Vagina (tissue), 2 donors: ENCODE measurements around the gene PROZ. TPM values are rescaled to one million over a fixed set of nuclear protein-coding genes. Genes with fewer than 3 reads are reported as not detected.

ENCODE experiments used
- DNase-seq, 2 donors: peaks; one replicate each; pipeline ENCODE4 v3.0.0-alpha.2; 2017; ENCODE audit errors: extremely low spot score in 2 of 2
- H3K27ac ChIP-seq: fragments of 200-600 bp; sonication (generic); one replicate; pipeline ENCODE4 v1.5.1; 2019
- H3K27me3 ChIP-seq: fragments of 200-600 bp; sonication (generic); one replicate; pipeline ENCODE4 v1.5.1; 2019
- H3K36me3 ChIP-seq, 2 donors: fragments of 200-600 bp; sonication (generic); one replicate each; pipeline ENCODE4 v1.5.1; 2017 to 2019
- H3K4me1 ChIP-seq: fragments of 200-600 bp; sonication (generic); one replicate; pipeline ENCODE4 v1.5.1; 2019
- H3K4me3 ChIP-seq, 2 donors: fragments of 200-600 bp; sonication (generic); 1 replicate in 1 of 2; 2 replicates in 1 of 2; pipeline ENCODE4 v1.5.1; 2016 to 2019
- H3K9me3 ChIP-seq: fragments of 200-600 bp; sonication (generic); one replicate; pipeline ENCODE4 v1.5.1; 2019
- POLR2A ChIP-seq, 2 donors: fragments of 450-650 bp; IDR thresholded peaks; one replicate each; pipeline ENCODE4 v1.6.1; 2017; ENCODE audit warnings: antibody characterized with exemption in 2 of 2, mild to moderate bottlenecking in 2 of 2, moderate library complexity in 2 of 2
- POLR2AphosphoS5 ChIP-seq, 2 donors: sonication (generic); formaldehyde crosslinking; IDR thresholded peaks; one replicate each; pipeline ENCODE4 v1.9.0; 2017; ENCODE audit warnings: antibody characterized with exemption in 2 of 2, mild to moderate bottlenecking in 2 of 2, low read depth in 1 of 2; ENCODE audit not compliant: insufficient read depth in 1 of 2
- intact Hi-C: fragments of 100-400 bp; cut with DNase I; formaldehyde crosslinking; loops from one replicate; pipeline ENCODE4 v1.15.1; 2023
- total RNA-seq: library from RNA; depleted of rRNA; stranded (reverse); fragments of >200 nt; gene quantifications from one replicate; pipeline ENCODE4 v1.2.3, GENCODE V29; 2016
- TF ChIP-seq, protein P1 (sequence below), 3 experiments: fragments of 450-650 bp in 2 of 3; fragments of 200-600 bp in 1 of 3; sonication (generic) in 1 of 3; IDR thresholded peaks; one replicate each; pipeline ENCODE4 v1.5.1; 2017 to 2019; ENCODE audit warnings: antibody characterized with exemption in 3 of 3, mild to moderate bottlenecking in 2 of 3, moderate library complexity in 2 of 3

PROZ gene
- total RNA-seq, 1 donor from 2014 or later: not detected

DNA sequence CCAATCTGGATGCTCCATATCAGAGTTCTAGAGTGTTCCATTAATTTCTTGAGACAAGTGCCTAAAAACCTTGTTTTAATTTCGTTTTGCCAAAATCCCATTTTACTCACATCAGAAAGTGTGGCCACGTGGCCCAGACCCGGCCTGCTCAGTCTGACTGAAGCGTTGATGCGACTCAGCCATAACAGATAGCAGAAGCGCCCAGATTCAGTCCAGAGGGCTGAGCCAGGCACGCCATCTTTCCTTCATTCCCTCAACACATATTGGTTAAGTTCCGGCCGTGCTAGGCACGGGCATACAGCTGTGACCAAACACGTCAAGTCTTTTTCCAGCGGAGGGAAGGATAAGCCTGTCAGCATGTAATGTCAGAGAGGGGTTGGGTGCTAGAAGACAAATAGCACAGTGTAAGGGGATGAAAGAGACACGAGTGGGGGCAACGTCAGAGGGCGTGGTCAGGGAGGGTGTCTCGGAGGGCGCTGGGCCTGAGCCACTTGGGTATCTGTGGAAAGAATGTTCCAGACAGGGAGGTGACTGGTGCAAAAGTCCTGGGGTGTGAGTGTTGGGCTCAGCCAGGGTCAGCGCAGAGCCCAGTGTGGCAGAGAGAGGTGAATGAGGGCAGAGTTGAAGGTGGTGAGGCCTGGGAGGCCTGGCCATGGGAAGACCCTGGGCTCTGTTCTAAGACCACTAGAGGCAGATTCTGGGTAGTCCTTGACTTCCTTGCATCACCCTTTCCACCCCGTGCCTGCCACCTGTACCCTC is 32.8 kb upstream of the PROZ start:
- Histone ChIP-seq H3K27ac (no peak overlapping the region), H3K9me3 (no peaks in the 10 kb centered on the region), H3K27me3 (no peaks in the 10 kb centered on the region), H3K4me3 (no peak overlapping the region), H3K36me3 (no peaks in the 10 kb centered on the region), H3K4me1 (peaks cover 27% of the 10 kb centered on the region)
- intact Hi-C loops: no loop called here
- no peak for DNase-seq
- TF ChIP-seq, protein P1, sequence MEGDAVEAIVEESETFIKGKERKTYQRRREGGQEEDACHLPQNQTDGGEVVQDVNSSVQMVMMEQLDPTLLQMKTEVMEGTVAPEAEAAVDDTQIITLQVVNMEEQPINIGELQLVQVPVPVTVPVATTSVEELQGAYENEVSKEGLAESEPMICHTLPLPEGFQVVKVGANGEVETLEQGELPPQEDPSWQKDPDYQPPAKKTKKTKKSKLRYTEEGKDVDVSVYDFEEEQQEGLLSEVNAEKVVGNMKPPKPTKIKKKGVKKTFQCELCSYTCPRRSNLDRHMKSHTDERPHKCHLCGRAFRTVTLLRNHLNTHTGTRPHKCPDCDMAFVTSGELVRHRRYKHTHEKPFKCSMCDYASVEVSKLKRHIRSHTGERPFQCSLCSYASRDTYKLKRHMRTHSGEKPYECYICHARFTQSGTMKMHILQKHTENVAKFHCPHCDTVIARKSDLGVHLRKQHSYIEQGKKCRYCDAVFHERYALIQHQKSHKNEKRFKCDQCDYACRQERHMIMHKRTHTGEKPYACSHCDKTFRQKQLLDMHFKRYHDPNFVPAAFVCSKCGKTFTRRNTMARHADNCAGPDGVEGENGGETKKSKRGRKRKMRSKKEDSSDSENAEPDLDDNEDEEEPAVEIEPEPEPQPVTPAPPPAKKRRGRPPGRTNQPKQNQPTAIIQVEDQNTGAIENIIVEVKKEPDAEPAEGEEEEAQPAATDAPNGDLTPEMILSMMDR (IDR thresholded peaks at IDR 0.05): no peak
- no peak for TF ChIP-seq POLR2A (IDR thresholded peaks at IDR 0.05)
- TF ChIP-seq POLR2AphosphoS5 (IDR thresholded peaks at IDR 0.05; ENCODE audit: insufficient read depth in 1 of 2, low read depth in 1 of 2): no peak

DNA sequence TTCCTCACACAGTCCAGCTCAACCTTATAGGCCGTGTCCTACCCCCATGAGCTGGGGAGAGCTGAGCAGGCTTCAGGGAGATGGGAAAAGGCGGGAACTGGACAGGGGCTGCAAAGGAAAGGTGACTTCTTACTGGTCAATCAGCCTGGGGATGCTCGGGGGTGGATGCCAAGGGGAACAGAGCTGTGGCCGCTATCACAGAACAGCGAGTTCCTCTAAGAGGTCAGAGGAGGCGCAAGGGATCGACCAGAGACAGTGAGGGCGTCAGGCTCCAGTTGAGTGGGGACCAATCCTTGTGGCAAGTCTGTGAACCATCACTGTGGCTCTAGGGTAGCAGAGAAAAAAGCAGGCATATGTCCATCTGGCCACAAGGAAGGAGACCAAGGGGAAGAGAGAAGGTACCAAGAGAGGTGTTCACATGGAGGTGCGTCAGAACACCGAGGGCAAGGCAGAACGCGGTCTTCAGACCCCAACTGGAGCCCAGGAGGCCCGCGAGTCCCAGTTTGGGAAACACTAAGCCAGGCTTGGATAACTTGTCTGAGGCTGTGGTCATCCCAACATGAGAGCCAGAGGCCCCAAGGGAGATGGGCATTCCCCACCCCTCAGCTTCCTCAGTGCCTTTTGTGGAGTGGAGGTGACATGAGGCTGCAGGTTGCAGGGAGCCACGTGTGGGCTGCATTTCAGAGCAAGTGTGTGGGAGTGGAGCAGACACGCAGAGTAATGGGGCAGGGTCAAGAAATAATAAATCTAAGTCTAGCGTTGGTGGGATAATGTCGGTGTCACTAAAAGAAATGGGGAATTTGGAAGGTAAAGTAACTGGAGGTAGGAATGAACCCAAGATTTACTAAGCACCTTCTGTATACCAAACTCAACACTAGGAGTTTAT is 31.9 kb upstream of the PROZ start:
- intact Hi-C loops: no loop called here
- no peak overlapping the region for H3K4me3 ChIP-seq
- H3K27ac ChIP-seq: no peak overlapping the region
- H3K9me3 ChIP-seq: no peaks in the 10 kb centered on the region
- DNase-seq: no peak
- H3K27me3 ChIP-seq: no peaks in the 10 kb centered on the region
- TF ChIP-seq POLR2AphosphoS5 (IDR thresholded peaks at IDR 0.05; ENCODE audit: insufficient read depth in 1 of 2, low read depth in 1 of 2) (no peak), POLR2A (IDR thresholded peaks at IDR 0.05) (no peak)
- TF ChIP-seq, protein P1 (IDR thresholded peaks at IDR 0.05): no peak
- H3K4me1 ChIP-seq: peaks cover 27% of the 10 kb centered on the region
- H3K36me3 ChIP-seq: no peaks in the 10 kb centered on the region

DNA sequence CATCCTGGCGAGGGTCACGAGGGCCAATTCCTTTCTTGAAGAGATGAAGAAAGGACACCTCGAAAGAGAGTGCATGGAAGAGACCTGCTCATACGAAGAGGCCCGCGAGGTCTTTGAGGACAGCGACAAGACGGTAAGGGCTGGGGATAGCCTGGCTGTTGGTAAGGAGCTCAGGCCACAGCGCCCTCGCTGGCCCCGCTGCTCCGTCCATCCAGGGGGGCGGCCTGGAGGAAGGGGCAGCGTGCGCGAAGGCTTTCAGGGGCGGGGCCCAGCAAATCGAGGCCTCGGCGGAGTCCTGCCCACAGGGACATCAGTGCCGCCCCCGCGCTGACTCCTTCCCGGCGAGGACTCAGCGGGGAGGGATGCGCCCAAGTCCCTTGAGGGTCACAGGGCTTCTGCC is 29.0 kb upstream of the PROZ start:
- intact Hi-C loops: no loop called here
- H3K4me3 ChIP-seq: peak overlapping the region; percentile 2 to 25

DNA sequence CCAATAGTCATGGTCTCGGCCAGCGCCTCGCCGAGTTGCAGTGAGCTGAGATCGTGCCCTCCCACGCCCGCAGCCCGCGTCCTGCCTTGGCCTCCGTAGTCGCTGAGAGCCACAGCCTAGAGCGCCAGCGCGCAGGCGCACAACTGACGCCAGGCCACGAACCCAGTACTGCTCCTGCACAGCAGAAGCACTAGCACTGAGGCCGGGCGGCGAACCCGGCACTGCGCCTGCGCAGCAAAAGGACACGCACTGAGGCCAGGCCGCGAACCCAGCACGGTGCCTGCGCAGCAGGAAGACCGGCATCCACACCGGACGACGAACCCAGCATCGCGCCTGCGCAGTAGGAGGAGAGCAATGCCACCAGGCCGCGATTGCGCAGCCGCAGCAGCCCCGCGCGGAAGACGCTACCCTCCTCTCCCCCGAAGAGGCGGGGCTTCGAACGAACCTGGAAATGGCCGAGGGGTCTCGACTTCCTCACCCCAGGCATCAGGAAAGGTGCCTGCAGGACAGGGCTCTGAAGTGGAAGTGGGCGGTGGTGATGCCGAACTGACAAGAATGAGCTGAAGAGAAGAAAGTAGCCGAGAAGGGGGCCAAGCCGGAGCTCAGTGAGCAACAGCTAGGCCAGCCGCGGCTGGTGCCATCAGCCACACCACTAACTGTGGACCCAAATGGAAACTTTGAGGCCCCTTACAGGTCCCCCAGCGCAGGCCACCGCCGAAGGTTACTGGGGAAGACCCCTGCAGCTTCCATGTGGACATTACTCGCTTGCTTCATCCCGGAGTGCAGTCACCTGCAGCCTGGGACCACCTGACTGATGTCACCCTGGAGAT is 28.3 kb upstream of the PROZ start:
- Histone ChIP-seq H3K36me3 (no peaks in the 10 kb centered on the region), H3K4me1 (peaks cover 9% of the 10 kb centered on the region), H3K27ac (no peak overlapping the region), H3K4me3 (peak overlapping the region; percentile 2 to 25), H3K9me3 (no peaks in the 10 kb centered on the region), H3K27me3 (no peaks in the 10 kb centered on the region)
- no peak for TF ChIP-seq POLR2AphosphoS5 (IDR thresholded peaks at IDR 0.05; ENCODE audit: insufficient read depth in 1 of 2, low read depth in 1 of 2)
- TF ChIP-seq, protein P1 (IDR thresholded peaks at IDR 0.05): no peak
- TF ChIP-seq POLR2A (IDR thresholded peaks at IDR 0.05): no peak
- intact Hi-C loops: no loop called here
- peak in 1 of 2 donors; percentile 58 for DNase-seq

More for the DNA sequence above, 29.0 kb upstream of the PROZ start:
- Histone ChIP-seq H3K27ac (no peak overlapping the region), H3K4me1 (peaks cover 12% of the 10 kb centered on the region), H3K36me3 (no peaks in the 10 kb centered on the region), H3K9me3 (no peaks in the 10 kb centered on the region), H3K27me3 (no peaks in the 10 kb centered on the region)
- peak in 1 of 2 donors; percentile 82 for DNase-seq
- no peak for TF ChIP-seq POLR2AphosphoS5 (IDR thresholded peaks at IDR 0.05; ENCODE audit: insufficient read depth in 1 of 2, low read depth in 1 of 2)
- TF ChIP-seq, protein P1 (IDR thresholded peaks at IDR 0.05): no peak
- no peak for TF ChIP-seq POLR2A (IDR thresholded peaks at IDR 0.05)
